GM10847 (cell line): Measurements from ENCODE around the gene TLL2.

Experiments used
- POLR2A ChIP-seq: IDR thresholded peaks from 2 replicates; pipeline ENCODE4 v1.6.1; 2011; ENCODE audit not compliant: insufficient read length; ENCODE audit errors: extremely low read depth

Gene TLL2

GRCh38 chr10:96346295-96346694 is 167.4 kb downstream of the TLL2 start:
- TF ChIP-seq POLR2A, result no peak

- no peak for TF ChIP-seq POLR2A
These were observed 168.5 kb downstream of the TLL2 start for GRCh38 chr10:96345222-96345621.

DNA sequence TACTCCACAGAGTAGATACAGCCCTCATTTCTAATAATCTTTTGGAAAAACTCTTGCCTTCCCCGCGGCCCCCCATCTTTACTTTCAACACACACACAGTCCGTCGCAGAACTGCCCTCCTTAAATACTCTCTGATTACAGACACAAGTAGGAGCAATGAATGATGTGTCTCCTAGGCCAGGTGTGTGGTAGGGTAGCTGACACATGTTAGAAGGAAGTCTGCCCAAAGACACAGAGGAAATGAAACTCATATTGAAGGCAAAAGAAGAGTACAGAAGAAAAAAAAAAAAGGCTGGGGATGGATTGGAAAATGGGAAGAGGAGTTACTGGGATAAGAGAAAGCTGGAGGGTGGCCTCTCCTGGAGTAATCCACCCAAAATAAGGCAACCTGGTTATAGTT is 169.5 kb downstream of the TLL2 start:
- no peak for TF ChIP-seq POLR2A

GRCh38 chr10:96342402-96342801 is 171.3 kb downstream of the TLL2 start:
- no peak for TF ChIP-seq POLR2A

DNA sequence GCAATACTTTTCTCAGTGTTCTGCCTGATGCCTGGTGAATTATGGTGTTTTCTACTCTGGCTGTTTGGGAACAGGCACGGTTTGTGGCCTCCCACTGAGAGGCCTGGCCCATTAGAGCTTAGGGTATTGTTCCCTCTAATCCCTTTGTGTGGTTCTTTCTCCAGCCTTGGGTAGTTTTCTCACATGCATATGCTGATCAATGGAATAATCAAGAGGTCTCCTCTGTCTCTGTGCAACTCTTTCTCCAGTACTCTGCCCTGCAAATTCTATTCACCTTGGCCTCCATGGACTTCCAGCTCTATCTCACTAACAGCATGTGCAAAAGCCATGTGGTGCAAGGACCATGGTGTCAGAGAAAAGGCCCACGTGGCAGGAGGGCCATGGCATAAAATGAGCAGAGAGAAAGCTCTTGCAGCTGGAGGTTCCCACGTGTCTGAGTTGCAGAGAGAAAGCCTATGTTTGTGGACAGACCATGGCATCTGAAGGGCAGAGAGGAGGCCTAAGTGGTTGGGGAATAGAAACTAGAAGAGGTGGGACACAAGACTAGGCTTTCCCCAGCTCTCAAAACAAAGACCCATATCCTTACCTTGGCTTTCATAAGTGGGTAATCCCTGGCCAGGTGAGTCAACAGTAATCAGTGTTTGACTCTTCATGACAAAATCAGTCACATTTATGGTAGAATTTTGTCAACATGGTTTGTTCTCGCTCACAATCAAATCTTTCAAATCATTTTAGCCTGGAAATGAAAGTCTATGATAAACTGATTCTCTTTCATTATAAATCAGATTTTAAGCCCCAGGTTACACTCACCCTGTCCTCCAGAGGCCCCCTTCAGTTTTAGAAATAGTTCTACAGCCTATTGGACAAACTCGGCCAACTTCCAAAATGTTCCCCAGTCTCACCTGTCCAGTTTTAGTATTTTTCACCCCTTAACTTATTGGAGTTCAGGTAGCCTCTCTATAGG is 172.2 kb downstream of the TLL2 start:
- no peak for TF ChIP-seq POLR2A

GRCh38 chr10:96339956-96340904 is 173.5 kb downstream of the TLL2 start:
- no peak for TF ChIP-seq POLR2A

DNA sequence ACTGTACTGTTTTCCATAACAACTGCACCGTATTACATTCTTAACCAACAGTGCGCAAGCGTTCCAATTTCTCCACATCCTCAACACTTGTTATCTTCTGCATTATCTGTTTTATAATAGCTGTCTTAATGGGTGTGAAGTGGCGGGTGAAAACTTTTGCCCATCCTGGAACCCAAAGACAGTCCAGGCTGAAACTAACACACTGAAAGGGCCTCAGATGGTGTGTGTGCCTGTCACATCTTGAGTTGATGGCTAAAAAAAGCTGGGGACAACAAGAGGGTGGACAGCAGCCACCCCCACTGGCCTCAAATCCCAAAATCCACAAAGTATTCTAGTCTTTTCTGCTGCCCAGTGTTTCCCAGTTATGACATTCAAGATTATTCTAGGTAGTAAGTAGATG is 174.3 kb downstream of the TLL2 start:
- TF ChIP-seq POLR2A, result no peak

GRCh38 chr10:96338279-96338925 is 175.3 kb downstream of the TLL2 start:
- no peak for TF ChIP-seq POLR2A

DNA sequence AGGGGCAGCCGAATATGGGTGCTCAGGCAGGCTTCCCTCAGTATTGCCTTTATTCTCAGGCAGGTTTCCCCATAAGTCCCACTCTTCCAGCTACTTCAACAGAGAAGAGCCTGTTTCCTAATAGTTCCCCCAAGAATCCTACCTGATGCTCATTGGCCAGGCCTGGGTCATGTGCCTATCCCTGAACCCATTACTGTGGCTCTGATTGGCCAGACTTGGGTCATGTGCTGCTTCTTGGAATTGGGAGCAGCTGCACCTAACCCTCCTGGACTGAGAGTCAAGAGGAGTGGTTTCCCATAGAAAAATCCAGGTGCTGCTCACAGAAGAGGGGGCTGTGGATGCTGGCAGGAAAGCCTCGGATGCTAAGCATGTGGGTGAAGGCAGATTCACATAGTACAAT is 176.6 kb downstream of the TLL2 start:
- no peak for TF ChIP-seq POLR2A

DNA sequence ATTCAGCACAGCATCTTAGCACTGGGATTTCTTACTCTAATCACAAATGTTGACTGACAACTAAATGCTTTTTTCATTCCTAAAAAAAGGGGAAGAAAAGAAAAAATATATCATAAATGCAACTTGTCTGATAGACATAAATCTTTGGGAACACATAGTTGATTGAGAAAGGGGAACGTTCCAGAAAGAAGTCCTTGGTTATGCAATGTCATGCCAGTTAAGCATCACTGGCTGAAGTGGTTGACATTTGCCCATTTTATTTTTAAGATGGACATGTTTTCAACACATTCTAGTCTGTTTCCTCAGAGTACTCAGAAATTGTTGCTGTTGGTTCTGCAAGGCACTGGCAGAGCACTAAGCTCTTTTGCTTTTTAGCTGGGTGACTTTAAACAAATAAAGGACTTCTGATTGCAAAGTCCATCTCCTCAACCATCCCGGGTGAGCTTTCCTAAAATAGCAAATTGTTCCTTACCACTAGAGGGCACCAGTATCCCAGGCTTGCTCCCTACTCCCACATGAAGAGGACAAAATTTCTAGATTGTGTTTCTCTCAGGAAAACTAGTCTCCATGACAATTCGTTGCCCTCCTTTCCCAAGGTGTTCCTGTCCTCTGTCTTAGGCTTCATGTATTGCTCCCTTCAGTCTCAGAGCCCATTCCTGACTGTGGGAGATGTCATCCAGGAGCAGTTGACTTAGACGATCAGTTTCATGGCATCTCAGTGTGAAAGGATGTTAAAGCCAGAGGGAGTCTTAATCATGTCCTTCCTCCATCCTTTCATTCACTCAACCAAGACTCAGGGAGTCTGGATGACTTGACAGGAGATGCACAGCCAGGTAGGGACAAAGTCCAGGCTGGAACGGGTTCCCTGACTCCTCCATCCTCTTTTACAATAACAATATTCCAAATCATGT is 178.9 kb downstream of the TLL2 start:
- TF ChIP-seq POLR2A, result no peak

- TF ChIP-seq POLR2A, result no peak
These were observed 180.6 kb downstream of the TLL2 start for GRCh38 chr10:96333101-96333500.

- no peak for TF ChIP-seq POLR2A
These were observed 186.3 kb downstream of the TLL2 start for GRCh38 chr10:96327462-96327861.

GRCh38 chr10:96325719-96326373 is 187.9 kb downstream of the TLL2 start:
- TF ChIP-seq POLR2A, result no peak

GRCh38 chr10:96324447-96324846 is 189.3 kb downstream of the TLL2 start:
- no peak for TF ChIP-seq POLR2A
